HS-5 (cell line): ENCODE data around the gene RRBP1.
"Not testable (repeated sequence)": the region's sequence is repeated elsewhere in the genome, so short reads cannot be mapped to it uniquely, and the experiment has no call there.

Experiments used
- DNase-seq: peaks from one replicate; pipeline ENCODE4 v3.0.0-alpha.2; 2012; ENCODE audit warnings: low read depth

Gene RRBP1

GRCh38 chr20:17708675-17709360 is 26.8 kb upstream of the RRBP1 start:
- no peak for DNase-seq

GRCh38 chr20:17707951-17708350 is 25.9 kb upstream of the RRBP1 start:
- not testable (repeated sequence) for DNase-seq

- no peak for DNase-seq
Observed at GRCh38 chr20:17706632-17707031, 24.6 kb upstream of the RRBP1 start.

- DNase-seq: no peak
Observed at GRCh38 chr20:17705916-17706315, 23.9 kb upstream of the RRBP1 start.

- DNase-seq: no peak
Observed at GRCh38 chr20:17704589-17705317, 22.7 kb upstream of the RRBP1 start.

GRCh38 chr20:17701826-17702225 is 19.8 kb upstream of the RRBP1 start:
- DNase-seq: no peak

GRCh38 chr20:17700637-17701036 is 18.6 kb upstream of the RRBP1 start:
- no peak for DNase-seq

- no peak for DNase-seq
Observed at GRCh38 chr20:17699931-17700351, 17.9 kb upstream of the RRBP1 start, which contains the start of gene BANF2. BANF2 (plus strand) TSS chr20:17699966; CDS start chr20:17725026, 25,060 bp downstream.

- no peak for DNase-seq
Observed at GRCh38 chr20:17698384-17698783, 16.3 kb upstream of the RRBP1 start.

GRCh38 chr20:17697171-17697570 is 15.1 kb upstream of the RRBP1 start:
- no peak for DNase-seq

GRCh38 chr20:17696287-17696686 is 14.2 kb upstream of the RRBP1 start:
- no peak for DNase-seq

GRCh38 chr20:17694767-17695166 is 12.7 kb upstream of the RRBP1 start:
- no peak for DNase-seq

GRCh38 chr20:17693444-17694001 is 11.5 kb upstream of the RRBP1 start:
- no peak for DNase-seq

GRCh38 chr20:17691758-17692157 is 9.7 kb upstream of the RRBP1 start:
- no peak for DNase-seq

GRCh38 chr20:17690144-17690543 is 8.1 kb upstream of the RRBP1 start:
- DNase-seq: no peak

- no peak for DNase-seq
Observed at GRCh38 chr20:17688965-17689364, 6.9 kb upstream of the RRBP1 start.

GRCh38 chr20:17687800-17688199 is 5.8 kb upstream of the RRBP1 start:
- no peak for DNase-seq

GRCh38 chr20:17685168-17685567 is 3.1 kb upstream of the RRBP1 start:
- no peak for DNase-seq

- DNase-seq: no peak
Observed at GRCh38 chr20:17684077-17684888, 2.2 kb upstream of the RRBP1 start.

GRCh38 chr20:17683218-17684076 is 1.4 kb upstream of the RRBP1 start:
- no peak for DNase-seq

- DNase-seq: no peak
Observed at GRCh38 chr20:17682889-17683198, 802 bp upstream of the RRBP1 start.

GRCh38 chr20:17681726-17682102 is 328 bp downstream of the RRBP1 start:
- DNase-seq: no peak
